AG20443 (cell line): ENCODE measurements around the gene TEX22.

Experiments
- DNase-seq: peaks from one replicate; pipeline ENCODE4 v3.0.0; 2012; ENCODE audit warnings: low spot score, mixed read lengths

Gene TEX22

GRCh38 chr14:105420974-105421674, 22.8 kb downstream of the TEX22 start:
- DNase-seq: no peak

- DNase-seq: no peak
These were observed 23.6 kb downstream of the TEX22 start for GRCh38 chr14:105421723-105422615.

GRCh38 chr14:105422695-105423487, 24.6 kb downstream of the TEX22 start:
- no peak for DNase-seq

GRCh38 chr14:105423488-105424195, 25.3 kb downstream of the TEX22 start:
- no peak for DNase-seq

GRCh38 chr14:105424861-105425260, 26.5 kb downstream of the TEX22 start:
- DNase-seq: no peak

GRCh38 chr14:105425823-105426247, 27.5 kb downstream of the TEX22 start:
- DNase-seq: no peak

- DNase-seq: no peak
These were observed 28.2 kb downstream of the TEX22 start for GRCh38 chr14:105426416-105427130.

- DNase-seq: no peak
These were observed 29.1 kb downstream of the TEX22 start for GRCh38 chr14:105427412-105427811.

GRCh38 chr14:105427936-105428485, 29.7 kb downstream of the TEX22 start:
- no peak for DNase-seq

GRCh38 chr14:105430042-105430441, 31.7 kb downstream of the TEX22 start:
- DNase-seq: no peak

- DNase-seq: peak; percentile 69
These were observed 32.2 kb downstream of the TEX22 start for GRCh38 chr14:105430565-105430964.

- no peak for DNase-seq
These were observed 32.9 kb downstream of the TEX22 start for GRCh38 chr14:105431256-105431655.

- no peak for DNase-seq
These were observed 34.3 kb downstream of the TEX22 start for GRCh38 chr14:105432657-105433056.

- no peak for DNase-seq
These were observed 34.8 kb downstream of the TEX22 start for GRCh38 chr14:105433161-105433605.

- DNase-seq: no peak
These were observed 38.1 kb downstream of the TEX22 start for GRCh38 chr14:105436402-105436801.

- DNase-seq: no peak
These were observed 38.8 kb downstream of the TEX22 start for GRCh38 chr14:105436891-105437722.

- DNase-seq: no peak
These were observed 39.6 kb downstream of the TEX22 start for GRCh38 chr14:105437723-105438500.

GRCh38 chr14:105439179-105439578, 40.8 kb downstream of the TEX22 start:
- DNase-seq: no peak
